HG03354 (cell line): Measurements from ENCODE around the gene PARD3.
"Not testable (repeated sequence)": the region's sequence is repeated elsewhere in the genome, so short reads cannot be mapped to it uniquely, and the experiment has no call there.

Experiments
- ATAC-seq: cut with Tn5 transposase; IDR thresholded peaks from one replicate; pipeline ENCODE4 v1.9.1; 2021; ENCODE audit warnings: mild to moderate bottlenecking; ENCODE audit not compliant: unreplicated experiment, poor library complexity, severe bottlenecking

Gene PARD3

GRCh38 chr10:34704526-34705184, 110.4 kb downstream of the PARD3 start:
- no peak for ATAC-seq

GRCh38 chr10:34702982-34703381, 112.1 kb downstream of the PARD3 start:
- ATAC-seq: no peak

DNA sequence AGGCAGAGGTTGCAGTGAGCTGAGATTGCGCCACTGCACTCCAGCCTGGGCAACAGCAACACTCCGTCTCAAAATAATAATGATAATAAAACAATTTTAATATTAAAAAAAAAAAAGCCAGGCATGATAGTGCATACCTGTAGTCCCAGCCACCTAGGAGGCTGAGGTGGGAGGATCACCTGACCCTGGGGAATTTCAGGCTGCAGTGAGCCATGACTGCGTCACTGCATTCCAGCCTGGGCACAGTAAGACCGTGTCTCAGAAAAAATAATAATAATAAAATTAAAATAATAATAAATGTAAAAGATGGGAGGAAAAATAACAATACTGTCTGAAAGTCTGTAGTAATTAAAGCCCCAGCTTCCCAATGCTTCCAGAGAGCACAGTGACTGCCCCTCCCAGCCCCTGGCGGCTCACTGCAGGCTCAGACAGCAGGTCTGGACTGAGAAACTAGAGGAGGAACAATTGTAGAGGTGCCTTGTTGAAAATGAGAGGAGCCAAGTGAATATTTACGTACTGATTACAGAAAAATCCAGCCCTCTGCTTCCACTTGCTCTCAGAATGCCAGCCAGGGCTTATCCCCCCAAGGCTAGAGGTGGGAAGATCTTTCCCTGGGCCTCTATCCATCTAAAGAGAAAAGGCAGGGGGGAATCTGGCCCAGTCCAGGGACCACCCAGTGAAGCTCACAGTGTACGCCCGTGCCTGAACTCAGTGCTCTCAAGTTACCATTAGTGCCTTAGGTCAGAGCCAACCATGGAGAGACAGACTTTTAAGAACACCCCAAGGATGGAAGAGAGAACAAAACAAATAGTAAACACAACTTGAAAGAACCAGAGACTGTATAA, 112.8 kb downstream of the PARD3 start:
- ATAC-seq: no peak

- no peak for ATAC-seq
Measured at GRCh38 chr10:34701194-34701593, 113.9 kb downstream of the PARD3 start.

- ATAC-seq: not testable (repeated sequence)
Measured at GRCh38 chr10:34700752-34701151, 114.3 kb downstream of the PARD3 start.

GRCh38 chr10:34699904-34700517, 115.1 kb downstream of the PARD3 start:
- no peak for ATAC-seq

DNA sequence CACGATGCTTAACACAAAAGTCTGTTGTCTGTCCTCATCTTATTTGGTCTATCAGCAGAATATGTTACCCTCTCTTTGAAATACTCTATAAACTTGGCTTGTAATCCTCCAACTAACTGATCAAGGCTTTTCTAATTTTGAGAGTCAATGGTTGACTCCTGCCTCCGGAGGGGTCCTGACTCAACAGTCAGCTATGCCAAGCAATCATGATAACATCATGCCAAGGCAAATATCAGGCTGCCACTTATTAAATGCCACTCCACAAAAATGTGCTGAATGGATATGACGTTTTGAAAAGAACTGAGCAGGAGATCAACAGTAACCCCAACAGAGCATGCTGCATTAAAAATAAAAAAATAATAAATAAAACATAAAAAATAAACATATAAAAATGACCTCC, 116.1 kb downstream of the PARD3 start:
- no peak for ATAC-seq

DNA sequence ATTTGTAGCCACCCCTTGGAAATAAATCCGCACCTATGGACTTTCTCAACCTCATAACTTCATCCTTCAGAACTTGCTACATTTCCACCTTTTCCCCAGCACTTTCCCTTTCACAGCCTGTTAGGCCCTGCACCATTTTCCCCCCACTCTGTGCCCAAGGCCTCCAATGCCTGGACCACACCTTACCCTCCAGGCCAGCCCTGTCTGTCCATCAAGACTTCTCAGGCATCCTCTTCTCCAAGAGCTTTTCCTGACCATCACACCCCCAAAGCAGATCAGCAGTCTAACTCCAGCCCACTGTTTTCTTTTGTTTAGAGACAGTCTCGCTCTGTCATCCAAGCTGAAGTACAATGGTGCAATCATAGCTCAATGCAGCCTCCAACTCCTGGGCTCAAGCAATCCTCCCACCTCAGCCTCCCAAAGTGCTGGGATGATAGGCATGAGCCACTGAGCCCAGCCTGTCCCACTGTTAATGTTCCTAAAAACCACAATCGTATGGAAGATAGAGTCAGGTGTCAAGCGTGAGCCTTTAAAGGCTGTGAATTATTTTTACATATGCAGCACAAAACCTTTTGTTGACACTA, 116.8 kb downstream of the PARD3 start:
- ATAC-seq: no peak

DNA sequence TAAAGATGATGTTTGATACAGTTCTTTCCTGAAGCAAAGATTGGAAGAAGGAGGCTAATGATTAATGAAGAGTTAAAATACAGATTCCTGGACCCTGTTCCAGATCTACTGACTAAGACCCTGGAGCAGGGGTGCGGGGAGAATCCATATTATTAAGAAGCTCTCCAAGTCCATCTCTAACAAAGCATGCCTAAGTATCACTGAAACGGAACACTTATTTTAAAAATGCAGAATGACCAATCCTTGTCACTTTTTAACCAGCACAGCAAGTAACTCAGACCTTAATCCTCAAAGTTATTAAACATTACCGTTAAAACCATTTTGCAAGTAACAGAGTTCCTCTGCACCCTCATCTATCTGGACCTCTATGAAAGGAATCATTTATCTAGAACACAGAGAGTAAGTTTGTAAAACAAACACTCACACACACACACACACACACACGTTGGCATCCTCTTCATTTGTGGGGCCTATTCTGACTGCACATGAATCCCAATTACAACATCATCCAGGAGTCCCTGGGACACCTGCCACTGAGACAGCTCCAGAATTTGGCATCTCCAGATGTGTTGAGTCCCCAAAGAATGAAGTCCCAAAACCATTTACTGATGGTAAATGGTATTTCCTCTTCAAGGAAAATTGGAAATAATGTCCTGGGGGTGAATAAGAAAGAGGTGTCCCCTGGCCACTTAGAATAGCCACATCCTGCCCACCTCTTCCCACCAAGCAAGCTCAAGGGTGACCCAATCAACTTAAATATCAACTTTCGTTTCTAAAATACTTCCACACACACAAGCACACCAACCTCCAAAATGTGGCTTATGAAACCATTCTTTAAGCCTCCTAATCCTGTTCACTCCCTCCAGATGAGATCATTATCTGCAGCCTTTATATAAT, 117.5 kb downstream of the PARD3 start:
- ATAC-seq: no peak

DNA sequence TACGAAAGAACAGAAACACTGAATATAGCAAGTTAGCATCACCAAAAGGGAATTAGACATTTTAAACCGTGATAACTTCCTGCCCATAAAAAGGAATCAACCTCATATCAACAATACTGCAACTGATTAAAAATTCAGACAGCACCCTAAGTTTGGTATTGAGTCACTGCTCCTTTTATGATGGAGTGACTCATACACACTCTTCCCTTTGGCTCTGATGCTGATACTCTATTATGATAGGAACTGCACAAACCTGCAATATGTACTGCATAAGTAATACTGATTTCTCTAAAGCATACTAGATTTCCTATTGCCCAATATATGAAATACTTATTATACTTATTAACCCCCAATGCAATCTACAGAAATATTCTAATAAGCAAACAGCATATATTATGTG, 118.7 kb downstream of the PARD3 start:
- peak; percentile 48 for ATAC-seq

GRCh38 chr10:34690383-34691049, 124.6 kb downstream of the PARD3 start:
- ATAC-seq: no peak

GRCh38 chr10:34689053-34689452, 126.0 kb downstream of the PARD3 start:
- ATAC-seq: no peak

GRCh38 chr10:34687434-34688210, 127.5 kb downstream of the PARD3 start:
- ATAC-seq: no peak

- no peak for ATAC-seq
Measured at GRCh38 chr10:34682580-34682979, 132.5 kb downstream of the PARD3 start.

DNA sequence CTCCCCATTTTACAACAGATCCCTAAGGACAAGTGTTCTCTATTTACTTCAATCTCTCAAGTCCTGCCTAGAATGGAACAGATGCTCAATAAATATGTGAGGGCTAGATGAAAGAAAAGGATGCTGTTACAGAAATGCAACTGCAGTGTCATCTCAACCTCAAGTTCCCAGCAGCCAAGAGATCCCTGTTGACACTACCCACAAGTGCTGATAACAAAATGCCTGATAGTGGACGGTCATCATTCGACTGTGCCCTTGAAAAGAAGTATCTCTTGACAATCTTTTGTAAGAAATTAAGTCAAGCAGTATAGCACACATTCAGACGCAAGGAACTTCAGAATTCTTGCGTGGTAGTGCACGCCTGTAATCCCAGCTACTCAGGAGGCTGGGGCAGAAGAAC, 133.2 kb downstream of the PARD3 start:
- no peak for ATAC-seq

DNA sequence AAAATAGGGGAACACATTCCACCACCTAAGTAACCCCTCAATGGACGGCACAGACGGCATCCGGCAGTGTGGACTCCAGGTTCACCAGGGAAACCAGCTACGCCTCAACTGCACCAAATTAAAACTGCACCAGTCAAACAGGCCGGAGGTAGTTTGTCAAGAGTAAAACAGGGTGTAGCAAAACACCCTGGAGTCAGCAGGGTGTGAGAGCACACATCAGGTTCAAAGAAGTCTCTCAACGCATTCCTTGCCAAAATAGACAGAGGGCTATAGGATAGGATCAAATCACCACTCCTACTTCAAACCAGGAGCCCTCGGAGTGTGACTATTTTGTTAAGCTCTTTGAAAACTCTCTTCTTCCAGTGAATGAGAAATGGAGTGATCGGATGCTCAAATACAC, 135.9 kb downstream of the PARD3 start:
- ATAC-seq: no peak

- ATAC-seq: no peak
Measured at GRCh38 chr10:34677591-34677990, 137.5 kb downstream of the PARD3 start.

DNA sequence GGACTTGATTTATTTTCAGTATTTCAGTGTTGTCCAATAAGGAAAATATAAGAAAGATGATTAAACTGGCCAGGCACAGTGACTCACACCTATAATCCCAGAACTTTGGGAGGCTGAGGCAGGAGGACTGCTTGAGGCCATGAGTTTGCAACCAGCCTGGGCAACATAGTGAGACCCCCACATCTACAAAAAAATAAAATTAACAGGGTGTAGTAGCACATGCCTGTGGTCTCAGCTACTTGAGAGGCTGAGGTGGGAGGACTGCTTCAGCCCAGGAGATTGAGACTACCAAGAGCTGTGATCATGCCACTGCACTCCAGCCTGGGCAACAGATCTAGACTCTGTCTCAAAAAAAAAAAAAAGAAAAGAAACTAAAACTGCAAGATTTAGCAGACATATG, 138.0 kb downstream of the PARD3 start:
- ATAC-seq: no peak
